Endothelial cell (in vitro differentiated cells): ENCODE results near the gene CACNA1C. TPM values are rescaled to one million over a fixed set of nuclear protein-coding genes. Genes with fewer than 3 reads are reported as not detected.

Experiments used
- DNase-seq: peaks from one replicate; pipeline ENCODE4 v3.0.0; 2021; ENCODE audit warnings: low spot score
- H3K27ac Mint-ChIP-seq: one replicate; pipeline ENCODE4 v1.8.0; 2021; ENCODE audit warnings: mixed read lengths, inconsistent platforms; ENCODE audit not compliant: unreplicated experiment
- H3K27me3 Mint-ChIP-seq: one replicate; pipeline ENCODE4 v1.8.0; 2021; ENCODE audit warnings: mild to moderate bottlenecking, moderate library complexity, mixed read lengths, inconsistent platforms; ENCODE audit not compliant: unreplicated experiment
- H3K36me3 Mint-ChIP-seq: one replicate; pipeline ENCODE4 v1.8.0; 2021; ENCODE audit warnings: mild to moderate bottlenecking, low read depth, mixed read lengths, inconsistent platforms; ENCODE audit not compliant: unreplicated experiment
- H3K4me1 Mint-ChIP-seq: one replicate; pipeline ENCODE4 v1.8.0; 2021; ENCODE audit warnings: mild to moderate bottlenecking, mixed read lengths, inconsistent platforms; ENCODE audit not compliant: unreplicated experiment
- H3K4me3 Mint-ChIP-seq: one replicate; pipeline ENCODE4 v1.8.0; 2021; ENCODE audit warnings: mild to moderate bottlenecking, mixed read lengths, inconsistent platforms; ENCODE audit not compliant: unreplicated experiment
- H3K9me3 Mint-ChIP-seq: one replicate; pipeline ENCODE4 v1.8.0; 2021; ENCODE audit warnings: mixed read lengths, inconsistent platforms; ENCODE audit not compliant: unreplicated experiment
- CTCF ChIP-seq: fragments of 200-600 bp; sonication (generic); IDR thresholded peaks from one replicate; pipeline ENCODE4 v1.5.0; 2021; ENCODE audit warnings: antibody characterized with exemption; ENCODE audit not compliant: unreplicated experiment
- total RNA-seq: library from RNA; stranded (reverse); fragmentation: NEBNext Ultra II Directional; extraction: Animal tissue kit (Norgen Biotek cat#: 25700); gene quantifications from one replicate; pipeline ENCODE4 v1.2.1, GENCODE V29; 2021; ENCODE audit not compliant: unreplicated experiment

CACNA1C gene
- total RNA-seq, 1 donor from 2014 or later = 11.1 TPM

- Mint-ChIP-seq H3K27me3 (peaks cover 19% of the 10 kb centered on the region), H3K27ac (no peak overlapping the region), H3K36me3 (peaks cover 27% of the 10 kb centered on the region), H3K4me1 (peaks cover 18% of the 10 kb centered on the region), H3K4me3 (no peak overlapping the region), H3K9me3 (no peaks in the 10 kb centered on the region)
- no peak for TF ChIP-seq CTCF
- DNase-seq = no peak
These were observed 633.5 kb downstream of the CACNA1C start for GRCh38 chr12:2686280-2686646.

GRCh38 chr12:2687058-2687457 is 634.3 kb downstream of the CACNA1C start:
- peaks cover 13% of the 10 kb centered on the region for H3K27me3 Mint-ChIP-seq
- H3K27ac Mint-ChIP-seq = no peak overlapping the region

GRCh38 chr12:2687726-2688125 is 634.9 kb downstream of the CACNA1C start:
- no peak overlapping the region for H3K27ac Mint-ChIP-seq
- no peak for TF ChIP-seq CTCF
- H3K27me3 Mint-ChIP-seq = peaks cover 15% of the 10 kb centered on the region
- DNase-seq = no peak
- peaks cover 12% of the 10 kb centered on the region for H3K4me1 Mint-ChIP-seq
- no peaks in the 10 kb centered on the region for H3K9me3 Mint-ChIP-seq
- H3K4me3 Mint-ChIP-seq = peak overlapping the region; percentile 56
- peaks cover 22% of the 10 kb centered on the region for H3K36me3 Mint-ChIP-seq

More at GRCh38 chr12:2687058-2687457, 634.3 kb downstream of the CACNA1C start:
- H3K36me3 Mint-ChIP-seq = peaks cover 27% of the 10 kb centered on the region
- no peak for DNase-seq
- H3K9me3 Mint-ChIP-seq = no peaks in the 10 kb centered on the region
- TF ChIP-seq CTCF = no peak
- no peak overlapping the region for H3K4me3 Mint-ChIP-seq
- peaks cover 14% of the 10 kb centered on the region for H3K4me1 Mint-ChIP-seq

- H3K4me3 Mint-ChIP-seq = no peak overlapping the region
These were observed 635.7 kb downstream of the CACNA1C start for GRCh38 chr12:2688381-2688931.

More at GRCh38 chr12:2688381-2688931, 635.7 kb downstream of the CACNA1C start:
- TF ChIP-seq CTCF = no peak
- no peak overlapping the region for H3K27ac Mint-ChIP-seq
- H3K9me3 Mint-ChIP-seq = no peaks in the 10 kb centered on the region
- H3K4me1 Mint-ChIP-seq = peaks cover 15% of the 10 kb centered on the region
- no peak for DNase-seq
- H3K36me3 Mint-ChIP-seq = peaks cover 19% of the 10 kb centered on the region
- H3K27me3 Mint-ChIP-seq = peaks cover 14% of the 10 kb centered on the region
